ENCODE measurements around the gene SLCO2A1.

GRCh38 chr3:134034005-134034785, 4.5 kb upstream of the SLCO2A1 start:
- TF ChIP-seq CTCF (tag by site-specific recombination; IDR thresholded peaks at IDR 0.05) (no peak), ZNF112 (tag by site-specific recombination; IDR thresholded peaks at IDR 0.05) (no peak), ZNF274 (IDR thresholded peaks at IDR 0.05; ENCODE audit: low read length) (no peak), ZNF274 (tag by site-specific recombination; IDR thresholded peaks at IDR 0.05; ENCODE audit: borderline replicate concordance) (no peak), ZNF350 (tag by site-specific recombination; IDR thresholded peaks at IDR 0.05) (no peak), YY1 (tag by site-specific recombination; IDR thresholded peaks at IDR 0.05) (no peak), SETDB1 (IDR thresholded peaks at IDR 0.05; ENCODE audit: insufficient read length, low read length) (no peak), ZNF10 (tag by site-specific recombination; IDR thresholded peaks at IDR 0.05) (no peak), ZNF174 (tag by site-specific recombination; IDR thresholded peaks at IDR 0.05) (no peak), ZNF670 (tag by site-specific recombination; IDR thresholded peaks at IDR 0.05; ENCODE audit: low read depth) (no peak), ZNF792 (tag by site-specific recombination; IDR thresholded peaks at IDR 0.05) (no peak), ZNF292 (tag by site-specific recombination; IDR thresholded peaks at IDR 0.05; ENCODE audit: borderline replicate concordance, low read depth) (no peak), REST (tag by site-specific recombination; IDR thresholded peaks at IDR 0.05) (no peak)
